ENCODE results near the gene CPT2. TPM values are rescaled to one million over a fixed set of nuclear protein-coding genes. Genes with fewer than 3 reads are reported as not detected.

The CPT2 gene
- polyA plus RNA-seq, 1 of the 3 experiments (the other 2 are of a cell fraction) = 18.6 TPM

GRCh38 chr1:53256511-53257453 lies 60.2 kb downstream of the CPT2 start:
- 97% methylated on average over 8 of the region's 11 CpGs for WGBS (ENCODE audit: low lambda C conversion rate)

GRCh38 chr1:53257454-53258081 lies 60.9 kb downstream of the CPT2 start:
- Histone ChIP-seq H3K4me3 (ENCODE audit: low read depth in 2 of 2, low read length in 1 of 2) (no peak overlapping the region), H3K79me2 (ENCODE audit: insufficient read depth) (no peaks in the 10 kb centered on the region), H3K9me3 (no peaks in the 10 kb centered on the region), H3K27me3 (ENCODE audit: insufficient read depth) (no peaks in the 10 kb centered on the region), H3F3A (replicated peaks; ENCODE audit: insufficient read depth) (peaks cover 8% of the 10 kb centered on the region), H3K4me1 (ENCODE audit: control insufficient read depth in 1 of 2, insufficient read depth in 2 of 2, low read depth in 1 of 2, low read length in 1 of 2) (peaks cover 0 to 11% of the 10 kb centered on the region in 2 experiments; a peak in 1 of 4 replicates), H3K9ac (no peak overlapping the region), H3K9me2 (no peaks in the 10 kb centered on the region), H2AFZ (ENCODE audit: low read depth) (no peak overlapping the region), H3K27ac (ENCODE audit: low read depth in 2 of 2, low read length in 1 of 2) (no peak overlapping the region), H3K4me2 (no peak overlapping the region), H4K20me1 (ENCODE audit: insufficient read depth) (no peaks in the 10 kb centered on the region), H3K36me3 (replicated peaks in 1 of 2; ENCODE audit: control insufficient read depth in 1 of 2, insufficient read depth in 2 of 2, low read length in 1 of 2) (peaks cover 17 to 49% of the 10 kb centered on the region in 2 experiments)
- TF ChIP-seq EP300 (IDR thresholded peaks at IDR 0.05; ENCODE audit: borderline replicate concordance in 1 of 2, low read depth in 1 of 2, low read length in 1 of 2) (no peak), IRF3 (IDR thresholded peaks at IDR 0.05; ENCODE audit: low read depth, low read length) (no peak), FOXJ3 (CRISPR knock-in tag; IDR thresholded peaks at IDR 0.05) (no peak)
- ChIA-PET CTCF (interaction anchor here (0.6 to 6.0 kb wide), 4 partner anchors 21 to 361 kb away, joined by 3 to 25 read pairs (median 9); no protein-coding TSS in a partner anchor), POLR2A (no interaction called here)
- DNase-seq = no peak
- WGBS (ENCODE audit: low lambda C conversion rate) = 98% methylated on average over 5 of the region's 5 CpGs

More at GRCh38 chr1:53256511-53257453, 60.2 kb downstream of the CPT2 start:
- ChIA-PET CTCF (interaction anchor here (0.6 to 6.0 kb wide), 4 partner anchors 22 to 188 kb away, joined by 3 to 25 read pairs (median 10); no protein-coding TSS in a partner anchor), POLR2A (no interaction called here)
- Histone ChIP-seq H3K27ac (ENCODE audit: low read depth in 2 of 2, low read length in 1 of 2) (peak overlapping the region in 1 of 2 experiments; percentile 22; a peak in 2 of 4 replicates), H3K9ac (no peak overlapping the region), H3K9me2 (no peaks in the 10 kb centered on the region), H3K79me2 (ENCODE audit: insufficient read depth) (no peaks in the 10 kb centered on the region), H3K4me3 (ENCODE audit: low read depth in 2 of 2, low read length in 1 of 2) (no peak overlapping the region), H2AFZ (ENCODE audit: low read depth) (no peak overlapping the region), H3F3A (replicated peaks; ENCODE audit: insufficient read depth) (peaks cover 8% of the 10 kb centered on the region), H3K27me3 (ENCODE audit: insufficient read depth) (no peaks in the 10 kb centered on the region), H3K9me3 (no peaks in the 10 kb centered on the region), H3K4me2 (no peak overlapping the region), H3K36me3 (replicated peaks in 1 of 2; ENCODE audit: control insufficient read depth in 1 of 2, insufficient read depth in 2 of 2, low read length in 1 of 2) (peaks cover 17 to 41% of the 10 kb centered on the region in 2 experiments), H4K20me1 (ENCODE audit: insufficient read depth) (no peaks in the 10 kb centered on the region), H3K4me1 (ENCODE audit: control insufficient read depth in 1 of 2, insufficient read depth in 2 of 2, low read depth in 1 of 2, low read length in 1 of 2) (peaks cover 0 to 11% of the 10 kb centered on the region in 2 experiments; a peak in 1 of 4 replicates)
- TF ChIP-seq CHD2 (IDR thresholded peaks at IDR 0.05; ENCODE audit: low read length, partially characterized antibody) = no peak
- no peak for TF ChIP-seq RAD21 (IDR thresholded peaks at IDR 0.05; ENCODE audit: low read length)
- TF ChIP-seq CTCF (IDR thresholded peaks at IDR 0.05) = no peak
- TF ChIP-seq GATA2 (CRISPR knock-in tag; IDR thresholded peaks at IDR 0.05) = no peak
- no peak for TF ChIP-seq MXI1 (IDR thresholded peaks at IDR 0.05; ENCODE audit: low read depth, low read length)
- TF ChIP-seq SMC3 (IDR thresholded peaks at IDR 0.05; ENCODE audit: low read depth, low read length) = no peak
- no peak for TF ChIP-seq YY1 (IDR thresholded peaks at IDR 0.05; ENCODE audit: low read depth)
- TF ChIP-seq NFIC (IDR thresholded peaks at IDR 0.05; ENCODE audit: borderline replicate concordance) = no peak
- no peak for TF ChIP-seq TEAD4 (IDR thresholded peaks at IDR 0.05; ENCODE audit: borderline replicate concordance, insufficient read depth)
- no peak for DNase-seq

Data from SK-N-SH (cell line).